Stimulated activated CD4-positive, alpha-beta T cell treated with anti-CD3 and anti-CD28 coated beads, Interleukin-12 subunit alpha, Interleukin-12 subunit beta, amount 100 ng/mL, for 4 hours (primary cell): ENCODE data around the gene FNIP1.
"Not testable (repeated sequence)": the region's sequence is repeated elsewhere in the genome, so short reads cannot be mapped to it uniquely, and the experiment has no call there.

Experiments
- DNase-seq: peaks from one replicate; pipeline ENCODE4 v3.0.0-alpha.2; 2020

Gene FNIP1

DNA sequence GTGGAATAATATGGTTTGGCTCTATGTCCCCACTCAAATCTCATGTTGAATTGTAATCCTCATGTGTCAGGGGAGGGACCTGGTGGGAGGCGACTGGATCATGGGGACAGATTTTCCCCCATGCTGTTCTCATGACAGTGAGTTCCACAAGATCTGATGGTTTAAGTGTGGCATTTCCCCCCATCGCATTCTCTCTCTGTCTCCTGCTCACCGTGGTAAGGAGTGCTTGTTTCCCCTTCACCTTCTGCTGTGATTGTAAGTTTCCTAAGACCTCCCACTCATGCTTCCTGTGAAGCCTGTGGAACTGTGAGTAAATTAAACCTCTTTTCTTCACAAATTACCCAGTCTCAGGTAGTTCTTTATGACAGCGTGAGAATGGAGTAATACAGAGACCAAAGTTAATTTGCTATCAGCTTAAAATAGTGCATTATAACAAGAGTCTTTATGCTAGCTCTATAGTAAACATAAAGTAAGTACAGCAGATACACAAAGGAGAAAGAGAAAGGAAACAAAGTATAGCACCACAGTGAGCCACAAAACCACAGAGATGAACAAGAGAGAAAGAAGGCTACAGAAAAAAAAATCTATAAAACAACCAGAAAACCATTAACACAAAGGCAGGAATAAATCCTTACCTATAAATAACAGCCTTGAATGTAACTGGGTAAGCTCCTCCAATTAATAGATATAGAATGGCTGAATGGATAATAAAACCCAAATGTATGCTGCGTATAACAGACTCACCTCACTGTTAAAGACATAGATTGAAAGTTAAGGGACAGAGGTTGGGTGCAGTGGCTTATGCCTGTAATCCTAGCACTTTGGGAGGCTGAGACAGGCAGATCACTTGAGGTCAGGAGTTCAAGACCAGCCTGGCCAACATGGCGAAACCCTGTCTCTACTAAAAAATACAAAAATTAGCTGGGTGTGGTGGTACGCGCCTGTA, 201.5 kb downstream of the FNIP1 start:
- no peak for DNase-seq

- no peak for DNase-seq
Observed at GRCh38 chr5:131593921-131594320, 202.9 kb downstream of the FNIP1 start.

- not testable (repeated sequence) for DNase-seq
Observed at GRCh38 chr5:131593436-131593835, 203.4 kb downstream of the FNIP1 start.
